A549 (cell line): ENCODE measurements around the gene LAMC3. TPM values are rescaled to one million over a fixed set of nuclear protein-coding genes. Genes with fewer than 3 reads are reported as not detected.

ENCODE experiments used
- ATAC-seq, 2 experiments: fragments of 200-7000 bp in 1 of 2; fragments of >200 bp in 1 of 2; cut with Nextera tagmentation in 1 of 2; cut with Tn5 transposase in 1 of 2; 3 replicates each; pipeline versions ENCODE4 v1.8.0 to v1.9.1; 2018 to 2020; ENCODE audit warnings: mild to moderate bottlenecking in 1 of 2, moderate library complexity in 1 of 2
- CTCF ChIA-PET: fragments of 300-600 bp; sonication (Branson Sonifier 250); formaldehyde crosslinking; extraction: SDS; loops from one replicate; lab custom pipeline; 2021; ENCODE audit warnings: antibody characterized with exemption, inconsistent platforms; lab: Yijun Ruan, JAX
- POLR2A ChIA-PET: fragments of 350-600 bp; formaldehyde crosslinking; extraction: SDS; loops from one replicate; lab custom pipeline; 2021; ENCODE audit warnings: antibody characterized with exemption, inconsistent platforms; lab: Yijun Ruan, JAX
- DNase-seq, 2 experiments: peaks; one replicate each; pipeline versions ENCODE4 v3.0.0 to v3.0.0-alpha.2; 2011 to 2016; ENCODE audit warnings: low read depth in 1 of 2, low spot score in 1 of 2
- FAIRE-seq: peaks from 2 replicates; lab custom pipeline; 2011; peaks lifted over from hg19 to GRCh38; lab: Jason Lieb, UNC
- H3K27ac ChIP-seq, 2 experiments: fragments of >200 bp; sonication (Bioruptor Twin); formaldehyde crosslinking; 3 replicates each; pipeline ENCODE4 v1.5.1; 2016 to 2017
- H3K4me1 ChIP-seq: fragments of >200 bp; sonication (Bioruptor Twin); formaldehyde crosslinking; 3 replicates; pipeline ENCODE4 v1.6.1; 2016
- H3K4me2 ChIP-seq: fragments of >200 bp; sonication (Bioruptor Twin); formaldehyde crosslinking; 3 replicates; pipeline ENCODE4 v1.6.1; 2016
- H3K4me3 ChIP-seq: fragments of >200 bp; sonication (Bioruptor Twin); formaldehyde crosslinking; 3 replicates; pipeline ENCODE4 v1.5.1; 2016
- H3K9me3 ChIP-seq: fragments of >200 bp; sonication (Bioruptor Twin); formaldehyde crosslinking; 3 replicates; pipeline ENCODE4 v1.6.1; 2016
- BHLHE40 ChIP-seq: IDR thresholded peaks from 2 replicates; pipeline ENCODE4 v1.6.1; 2012; ENCODE audit warnings: low read depth, low read length, inconsistent platforms
- CBX2 ChIP-seq: fragments of 200-600 bp; sonication (generic); IDR thresholded peaks from 2 replicates; pipeline ENCODE4 v1.6.1; 2016; ENCODE audit warnings: low read depth, mild to moderate bottlenecking, borderline replicate concordance
- CEBPB ChIP-seq, 2 experiments: fragments of >200 bp in 1 of 2; sonication (Bioruptor Twin) in 1 of 2; formaldehyde crosslinking in 1 of 2; IDR thresholded peaks; 2 replicates each; pipeline ENCODE4 v1.6.1; 2012 to 2016
- CHD2 ChIP-seq: fragments of 150-350 bp; IDR thresholded peaks from 2 replicates; pipeline ENCODE4 v1.6.1; 2014; ENCODE audit warnings: low read length; ENCODE audit not compliant: partially characterized antibody
- EHF ChIP-seq: fragments of 250-450 bp; sonication (Bioruptor Pico); IDR thresholded peaks from 2 replicates; pipeline ENCODE4 v1.5.0; 2020; ENCODE audit warnings: mild to moderate bottlenecking
- EHMT2 ChIP-seq: fragments of 200-600 bp; sonication (generic); IDR thresholded peaks from 2 replicates; pipeline ENCODE4 v1.6.1; 2016; ENCODE audit warnings: antibody characterized with exemption, low read depth, mild to moderate bottlenecking, moderate library complexity
- ESRRA ChIP-seq: fragments of 150-350 bp; IDR thresholded peaks from 2 replicates; pipeline ENCODE4 v1.6.1; 2014; ENCODE audit warnings: mild to moderate bottlenecking, low read length, borderline replicate concordance
- FOSB ChIP-seq: fragments of 250-450 bp; sonication (Bioruptor Pico); IDR thresholded peaks from 2 replicates; pipeline ENCODE4 v1.5.0; 2020; ENCODE audit warnings: mild to moderate bottlenecking, moderate library complexity
- FOSL2 ChIP-seq, 2 experiments: fragments of 450-650 bp in 1 of 2; fragments of >200 bp in 1 of 2; sonication (Bioruptor Twin) in 1 of 2; formaldehyde crosslinking; IDR thresholded peaks; 2 replicates each; pipeline versions ENCODE4 v1.5.0 to v1.6.1; 2016 to 2020; ENCODE audit warnings: mild to moderate bottlenecking in 1 of 2, moderate library complexity in 1 of 2
- FOXS1 ChIP-seq: fragments of 250-450 bp; sonication (Bioruptor Pico); IDR thresholded peaks from 2 replicates; pipeline ENCODE4 v1.5.0; 2020; ENCODE audit warnings: mild to moderate bottlenecking, moderate library complexity
- HDAC2 ChIP-seq: fragments of 200-600 bp; sonication (generic); IDR thresholded peaks from 2 replicates; pipeline ENCODE4 v1.6.1; 2016
- HEYL ChIP-seq: fragments of 250-450 bp; sonication (Bioruptor Pico); IDR thresholded peaks from 2 replicates; pipeline ENCODE4 v1.8.0; 2021; ENCODE audit warnings: mild to moderate bottlenecking, moderate library complexity
- KDM1A ChIP-seq: fragments of 200-600 bp; sonication (generic); IDR thresholded peaks from 2 replicates; pipeline ENCODE4 v1.6.1; 2016; ENCODE audit warnings: low read depth, mild to moderate bottlenecking
- NFE2L2 ChIP-seq: fragments of 150-350 bp; conservative IDR thresholded peaks from 2 replicates; pipeline ENCODE4 v1.6.1; 2014; ENCODE audit warnings: low read length
- NR3C1 ChIP-seq: fragments of >200 bp; sonication (Bioruptor Twin); formaldehyde crosslinking; IDR thresholded peaks from 3 replicates; pipeline ENCODE4 v1.6.1; 2017
- RARB ChIP-seq: fragments of 250-450 bp; sonication (Bioruptor Pico); IDR thresholded peaks from 2 replicates; pipeline ENCODE4 v1.8.0; 2021; ENCODE audit warnings: mild to moderate bottlenecking, moderate library complexity
- SREBF2 ChIP-seq: fragments of 450-650 bp; IDR thresholded peaks from 2 replicates; pipeline ENCODE4 v1.6.1; 2014; ENCODE audit warnings: mild to moderate bottlenecking, moderate library complexity
- TFCP2L1 ChIP-seq: fragments of 250-450 bp; sonication (Bioruptor Pico); IDR thresholded peaks from 2 replicates; pipeline ENCODE4 v1.5.0; 2021; ENCODE audit warnings: mild to moderate bottlenecking
- ZFP36 ChIP-seq: fragments of 450-650 bp; IDR thresholded peaks from 2 replicates; pipeline ENCODE4 v1.6.1; 2014; ENCODE audit warnings: borderline replicate concordance; ENCODE audit not compliant: partially characterized antibody
- WGBS: methylation state at CpG from one replicate; pipeline ENCODE4 v1.1.6; 2017; ENCODE audit errors: missing lambda C conversion rate; 5-methylcytosine and 5-hydroxymethylcytosine counted together
- polyA plus RNA-seq, 4 experiments: library from polyadenylated mRNA; depleted of rRNA in 3 of 4; stranded (reverse); fragments of >200 nt; fragmentation: RNase III in 1 of 4; extraction: RNeasy Plus Mini Kit Qiagen cat#74134 plus additional on column Dnase treatment in 1 of 4; gene quantifications; 2 replicates in 3 of 4; 3 replicates in 1 of 4; pipeline ENCODE4 v1.2.3, GENCODE V29; 2011 to 2017
- TF ChIP-seq, protein P1 (sequence below): IDR thresholded peaks from 2 replicates; pipeline ENCODE4 v1.6.1; 2012; ENCODE audit warnings: low read depth, borderline replicate concordance
- TF ChIP-seq, protein P2 (sequence below): fragments of 450-650 bp; IDR thresholded peaks from 2 replicates; pipeline ENCODE4 v1.6.1; 2014; ENCODE audit warnings: antibody characterized with exemption
- TF ChIP-seq, protein P3 (sequence below): fragments of >200 bp; sonication (Bioruptor Twin); formaldehyde crosslinking; IDR thresholded peaks from 3 replicates; pipeline ENCODE4 v1.5.1; 2016
- TF ChIP-seq, protein P4 (sequence below): fragments of 150-350 bp; IDR thresholded peaks from 2 replicates; pipeline ENCODE4 v1.6.1; 2014; ENCODE audit warnings: low read depth, mild to moderate bottlenecking, low read length
- TF ChIP-seq, protein P5 (sequence below): fragments of 250-450 bp; sonication (Bioruptor Pico); IDR thresholded peaks from 2 replicates; pipeline ENCODE4 v1.5.0; 2020; ENCODE audit warnings: low read depth, mild to moderate bottlenecking, moderate library complexity

Gene LAMC3
- polyA plus RNA-seq, 2 of the 4 experiments (the other 2 are of a cell fraction): 1.0 to 1.5 TPM

DNA sequence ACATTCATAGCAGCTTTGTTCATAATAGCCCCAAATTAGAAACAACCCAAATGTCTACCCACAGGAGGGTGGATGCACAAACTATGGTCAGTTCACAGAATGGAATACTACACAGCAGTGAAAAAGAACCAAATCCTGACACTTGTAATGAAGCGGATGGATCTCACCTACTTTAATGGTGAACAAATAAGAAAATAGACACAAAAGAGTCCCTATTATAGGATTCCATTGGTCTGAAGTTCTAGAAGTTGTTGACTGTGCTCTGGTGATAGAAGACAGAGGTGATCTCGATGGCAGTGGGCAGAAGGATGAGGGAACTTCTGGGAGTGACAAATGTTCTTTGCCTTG, 20.6 kb upstream of the LAMC3 start (continued):
- TF ChIP-seq ESRRA: no peak
- TF ChIP-seq, protein P1, sequence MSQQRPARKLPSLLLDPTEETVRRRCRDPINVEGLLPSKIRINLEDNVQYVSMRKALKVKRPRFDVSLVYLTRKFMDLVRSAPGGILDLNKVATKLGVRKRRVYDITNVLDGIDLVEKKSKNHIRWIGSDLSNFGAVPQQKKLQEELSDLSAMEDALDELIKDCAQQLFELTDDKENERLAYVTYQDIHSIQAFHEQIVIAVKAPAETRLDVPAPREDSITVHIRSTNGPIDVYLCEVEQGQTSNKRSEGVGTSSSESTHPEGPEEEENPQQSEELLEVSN: no peak
- no peak for TF ChIP-seq EHF (CRISPR knock-in tag)
- no peak for TF ChIP-seq FOXS1 (CRISPR knock-in tag)
- TF ChIP-seq, protein P2, sequence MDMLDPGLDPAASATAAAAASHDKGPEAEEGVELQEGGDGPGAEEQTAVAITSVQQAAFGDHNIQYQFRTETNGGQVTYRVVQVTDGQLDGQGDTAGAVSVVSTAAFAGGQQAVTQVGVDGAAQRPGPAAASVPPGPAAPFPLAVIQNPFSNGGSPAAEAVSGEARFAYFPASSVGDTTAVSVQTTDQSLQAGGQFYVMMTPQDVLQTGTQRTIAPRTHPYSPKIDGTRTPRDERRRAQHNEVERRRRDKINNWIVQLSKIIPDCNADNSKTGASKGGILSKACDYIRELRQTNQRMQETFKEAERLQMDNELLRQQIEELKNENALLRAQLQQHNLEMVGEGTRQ: no peak
- no peak for TF ChIP-seq ZFP36
- no peak for TF ChIP-seq EHMT2
- no peak for TF ChIP-seq NR3C1
- TF ChIP-seq CEBPB (IDR thresholded peaks at IDR 0.05): no peak
- no peak for TF ChIP-seq FOSB (CRISPR knock-in tag)

DNA sequence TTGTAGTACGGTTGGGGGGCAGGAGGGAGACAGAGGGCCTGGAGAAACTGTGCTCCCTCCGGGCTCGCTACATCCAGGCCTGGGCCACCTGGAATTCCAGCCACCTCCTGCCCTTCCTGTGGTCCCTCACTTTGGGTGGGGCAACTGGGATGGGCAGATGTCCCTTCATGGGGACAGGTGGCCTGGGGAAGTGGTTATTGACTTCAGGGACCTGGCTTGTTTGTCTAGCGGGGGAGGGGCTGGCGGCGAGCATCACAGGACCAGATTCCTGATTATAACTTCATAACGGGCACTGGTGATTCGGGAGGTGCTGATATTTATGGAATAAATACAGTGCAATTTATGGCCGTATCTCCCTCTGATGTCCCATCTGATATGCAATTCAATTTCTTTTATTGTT, 20.1 kb upstream of the LAMC3 start:
- ATAC-seq (no peak), DNase-seq (no peak), FAIRE-seq (no peak)
- no peak overlapping the region for H3K27ac ChIP-seq
- H3K9me3 ChIP-seq: no peaks in the 10 kb centered on the region
- ChIA-PET CTCF (interaction anchor here (5.6 kb wide), 1 partner anchor 9 kb away, joined by 60 read pairs; no protein-coding TSS in a partner anchor), POLR2A (no interaction called here)
- TF ChIP-seq BHLHE40 (no peak), CHD2 (no peak), ZFP36 (no peak), HEYL (CRISPR knock-in tag) (no peak), EHF (CRISPR knock-in tag) (no peak), RARB (CRISPR knock-in tag) (no peak), SREBF2 (no peak), TFCP2L1 (no peak), NR3C1 (no peak), HDAC2 (no peak), CBX2 (no peak), KDM1A (no peak), NFE2L2 (no peak), FOSL2 (IDR thresholded peaks at IDR 0.05) (no peak), FOSL2 (CRISPR knock-in tag; IDR thresholded peaks at IDR 0.05) (no peak)
- TF ChIP-seq, protein P3, sequence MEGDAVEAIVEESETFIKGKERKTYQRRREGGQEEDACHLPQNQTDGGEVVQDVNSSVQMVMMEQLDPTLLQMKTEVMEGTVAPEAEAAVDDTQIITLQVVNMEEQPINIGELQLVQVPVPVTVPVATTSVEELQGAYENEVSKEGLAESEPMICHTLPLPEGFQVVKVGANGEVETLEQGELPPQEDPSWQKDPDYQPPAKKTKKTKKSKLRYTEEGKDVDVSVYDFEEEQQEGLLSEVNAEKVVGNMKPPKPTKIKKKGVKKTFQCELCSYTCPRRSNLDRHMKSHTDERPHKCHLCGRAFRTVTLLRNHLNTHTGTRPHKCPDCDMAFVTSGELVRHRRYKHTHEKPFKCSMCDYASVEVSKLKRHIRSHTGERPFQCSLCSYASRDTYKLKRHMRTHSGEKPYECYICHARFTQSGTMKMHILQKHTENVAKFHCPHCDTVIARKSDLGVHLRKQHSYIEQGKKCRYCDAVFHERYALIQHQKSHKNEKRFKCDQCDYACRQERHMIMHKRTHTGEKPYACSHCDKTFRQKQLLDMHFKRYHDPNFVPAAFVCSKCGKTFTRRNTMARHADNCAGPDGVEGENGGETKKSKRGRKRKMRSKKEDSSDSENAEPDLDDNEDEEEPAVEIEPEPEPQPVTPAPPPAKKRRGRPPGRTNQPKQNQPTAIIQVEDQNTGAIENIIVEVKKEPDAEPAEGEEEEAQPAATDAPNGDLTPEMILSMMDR: no peak
- TF ChIP-seq, protein P1: no peak
- TF ChIP-seq, protein P4, sequence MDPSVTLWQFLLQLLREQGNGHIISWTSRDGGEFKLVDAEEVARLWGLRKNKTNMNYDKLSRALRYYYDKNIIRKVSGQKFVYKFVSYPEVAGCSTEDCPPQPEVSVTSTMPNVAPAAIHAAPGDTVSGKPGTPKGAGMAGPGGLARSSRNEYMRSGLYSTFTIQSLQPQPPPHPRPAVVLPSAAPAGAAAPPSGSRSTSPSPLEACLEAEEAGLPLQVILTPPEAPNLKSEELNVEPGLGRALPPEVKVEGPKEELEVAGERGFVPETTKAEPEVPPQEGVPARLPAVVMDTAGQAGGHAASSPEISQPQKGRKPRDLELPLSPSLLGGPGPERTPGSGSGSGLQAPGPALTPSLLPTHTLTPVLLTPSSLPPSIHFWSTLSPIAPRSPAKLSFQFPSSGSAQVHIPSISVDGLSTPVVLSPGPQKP: no peak
- TF ChIP-seq, protein P5, sequence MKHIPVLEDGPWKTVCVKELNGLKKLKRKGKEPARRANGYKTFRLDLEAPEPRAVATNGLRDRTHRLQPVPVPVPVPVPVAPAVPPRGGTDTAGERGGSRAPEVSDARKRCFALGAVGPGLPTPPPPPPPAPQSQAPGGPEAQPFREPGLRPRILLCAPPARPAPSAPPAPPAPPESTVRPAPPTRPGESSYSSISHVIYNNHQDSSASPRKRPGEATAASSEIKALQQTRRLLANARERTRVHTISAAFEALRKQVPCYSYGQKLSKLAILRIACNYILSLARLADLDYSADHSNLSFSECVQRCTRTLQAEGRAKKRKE: no peak
- no peaks in the 10 kb centered on the region for H3K4me1 ChIP-seq
- WGBS: 70% methylated on average over 9 of the region's 9 CpGs
- H3K4me3 ChIP-seq: no peak overlapping the region
- H3K4me2 ChIP-seq: no peak overlapping the region
